HG03280 (cell line): ENCODE data around the gene KRT75.
"Not testable (repeated sequence)": the region's sequence is repeated elsewhere in the genome, so short reads cannot be mapped to it uniquely, and the experiment has no call there.

Experiments
- ATAC-seq: cut with Tn5 transposase; IDR thresholded peaks from one replicate; pipeline ENCODE4 v1.9.1; 2021; ENCODE audit warnings: mild to moderate bottlenecking, moderate library complexity; ENCODE audit not compliant: unreplicated experiment

Gene KRT75

GRCh38 chr12:52434081-52434733, at the start of gene KRT75:
TSS of gene KRT75 (minus strand) at chr12:52434371. CDS start at chr12:52434304, 67 bp downstream.
- ATAC-seq: no peak

- no peak for ATAC-seq
Measured at GRCh38 chr12:52480073-52480472, 45.9 kb upstream of the KRT75 start.

- no peak for ATAC-seq
Measured at GRCh38 chr12:52477651-52478050, 43.5 kb upstream of the KRT75 start.

GRCh38 chr12:52474212-52474611, 40.0 kb upstream of the KRT75 start:
- ATAC-seq: no peak

- ATAC-seq: no peak
Measured at GRCh38 chr12:52473768-52474167, 39.6 kb upstream of the KRT75 start, which contains the start of gene KRT6C. TSS of gene KRT6C (minus strand) at chr12:52473805. CDS start at chr12:52473737, 68 bp downstream.

- no peak for ATAC-seq
Measured at GRCh38 chr12:52469853-52470252, 35.7 kb upstream of the KRT75 start.

GRCh38 chr12:52464897-52465296, 30.7 kb upstream of the KRT75 start:
- no peak for ATAC-seq

GRCh38 chr12:52461693-52462092, 27.5 kb upstream of the KRT75 start:
- no peak for ATAC-seq

- ATAC-seq: no peak
Measured at GRCh38 chr12:52458861-52459260, 24.7 kb upstream of the KRT75 start.

- no peak for ATAC-seq
Measured at GRCh38 chr12:52455821-52456220, 21.6 kb upstream of the KRT75 start.

- ATAC-seq: no peak
Measured at GRCh38 chr12:52454411-52455201, 20.4 kb upstream of the KRT75 start.

- no peak for ATAC-seq
Measured at GRCh38 chr12:52452101-52452500, 17.9 kb upstream of the KRT75 start, which contains the start of gene KRT6B. TSS of gene KRT6B (minus strand) at chr12:52452146. CDS start at chr12:52452078, 68 bp downstream.

GRCh38 chr12:52448228-52448627, 14.1 kb upstream of the KRT75 start:
- ATAC-seq: no peak

- not testable (repeated sequence) for ATAC-seq
Measured at GRCh38 chr12:52447196-52447595, 13.0 kb upstream of the KRT75 start.

- no peak for ATAC-seq
Measured at GRCh38 chr12:52446367-52447045, 12.3 kb upstream of the KRT75 start.

- ATAC-seq: no peak
Measured at GRCh38 chr12:52445876-52446275, 11.7 kb upstream of the KRT75 start.

- no peak for ATAC-seq
Measured at GRCh38 chr12:52444647-52445595, 10.8 kb upstream of the KRT75 start.

GRCh38 chr12:52443966-52444365, 9.8 kb upstream of the KRT75 start:
- no peak for ATAC-seq

- ATAC-seq: no peak
Measured at GRCh38 chr12:52442600-52443061, 8.5 kb upstream of the KRT75 start.

GRCh38 chr12:52441320-52441911, 7.2 kb upstream of the KRT75 start:
- no peak for ATAC-seq
